CD4-positive, alpha-beta T cell (primary cell): ENCODE results near the gene PAN2. TPM values are rescaled to one million over a fixed set of nuclear protein-coding genes. Genes with fewer than 3 reads are reported as not detected.

Source experiments
- ATAC-seq: fragments of 200-7000 bp; cut with Tn5 transposase; one replicate; pipeline ENCODE4 v1.10.0; 2022; ENCODE audit warnings: mild to moderate bottlenecking; ENCODE audit not compliant: poor library complexity
- CTCF ChIA-PET: fragments of 350-600 bp; sonication (Branson Sonifier 250); formaldehyde crosslinking; loops from one replicate; lab custom pipeline; 2021; ENCODE audit warnings: antibody characterized with exemption, inconsistent platforms; lab: Charles Lee
- POLR2A ChIA-PET: fragments of 350-600 bp; sonication (Branson Sonifier 250); formaldehyde crosslinking; loops from one replicate; lab custom pipeline; 2021; ENCODE audit warnings: antibody characterized with exemption, inconsistent platforms; lab: Charles Lee
- DNase-seq, 14 experiments: peaks; one replicate each; pipeline ENCODE4 v3.0.0-alpha.2; 2013 to 2020; ENCODE audit warnings: mixed read lengths in 2 of 14
- H3K27ac ChIP-seq, 2 donors: one replicate each; pipeline versions ENCODE4 v1.5.1 to v1.7.0; 2013; ENCODE audit warnings: low read length in 2 of 2, low read depth in 1 of 2, mild to moderate bottlenecking in 1 of 2
- H3K27me3 ChIP-seq, 2 experiments: 1 replicate in 1 of 2; 2 replicates in 1 of 2; pipeline versions ENCODE4 v1.6.1 to v1.7.0; 2013; ENCODE audit warnings: low read length in 2 of 2, control low read depth in 1 of 2, mild to moderate bottlenecking in 1 of 2, moderate library complexity in 1 of 2; ENCODE audit not compliant: insufficient read depth in 2 of 2, control insufficient read depth in 1 of 2
- H3K36me3 ChIP-seq: one replicate; pipeline ENCODE4 v1.6.1; 2013; ENCODE audit warnings: low read length, control low read depth; ENCODE audit not compliant: insufficient read depth
- H3K4me1 ChIP-seq: one replicate; pipeline ENCODE4 v1.6.1; 2013; ENCODE audit warnings: low read length, control low read depth; ENCODE audit not compliant: insufficient read depth
- H3K4me3 ChIP-seq: one replicate; pipeline ENCODE4 v1.5.1; 2013; ENCODE audit warnings: mild to moderate bottlenecking, low read length, moderate library complexity
- H3K9me3 ChIP-seq, 2 experiments: 1 replicate in 1 of 2; 2 replicates in 1 of 2; pipeline versions ENCODE4 v1.6.1 to v1.7.0; 2013; ENCODE audit warnings: low read length in 2 of 2, mild to moderate bottlenecking in 2 of 2, control low read depth in 1 of 2, moderate library complexity in 1 of 2; ENCODE audit not compliant: control insufficient read depth in 1 of 2, insufficient read depth in 1 of 2
- H3K27ac Mint-ChIP-seq: one replicate; pipeline ENCODE4 v1.8.0; 2020; ENCODE audit warnings: mixed read lengths
- H3K27me3 Mint-ChIP-seq: one replicate; pipeline ENCODE4 v1.8.0; 2021; ENCODE audit warnings: mixed read lengths
- H3K36me3 Mint-ChIP-seq: one replicate; pipeline ENCODE4 v1.8.0; 2021; ENCODE audit warnings: low read depth, mixed read lengths
- H3K4me1 Mint-ChIP-seq: one replicate; pipeline ENCODE4 v1.8.0; 2021; ENCODE audit warnings: low read depth, mixed read lengths
- H3K4me3 Mint-ChIP-seq: one replicate; pipeline ENCODE4 v1.8.0; 2020; ENCODE audit warnings: mild to moderate bottlenecking, mixed read lengths
- H3K9me3 Mint-ChIP-seq: one replicate; pipeline ENCODE4 v1.8.0; 2020; ENCODE audit warnings: mixed read lengths
- CTCF ChIP-seq: fragments of 200-600 bp; IDR thresholded peaks from one replicate; pipeline ENCODE4 v1.8.0; 2022; ENCODE audit warnings: antibody characterized with exemption, mild to moderate bottlenecking
- intact Hi-C, 2 experiments: fragments of 100-400 bp; cut with DNase I in 1 of 2; cut with micrococcal nuclease in 1 of 2; formaldehyde crosslinking; loops; one replicate each; pipeline versions ENCODE4 v1.15.1 to v1.9.0; 2023 to 2025; cut with DNase I, micrococcal nuclease
- total RNA-seq, 174 experiments: library from RNA in 2 of 174; stranded (reverse) in 2 of 174; gene quantifications; one replicate each; pipeline ENCODE4 v1.2.3 and lab custom pipeline; 2021 to 2026

Gene PAN2
- total RNA-seq, 2 experiments from 2014 or later: 104 to 107 TPM

GRCh38 chr12:56315622-56316473 is 18.0 kb downstream of the PAN2 start, which contains the start of gene CNPY2:
Gene CNPY2 (minus strand): TSS chr12:56315988. CDS start chr12:56315217, 771 bp downstream.
- Mint-ChIP-seq H3K27ac (peak within 1 kb of the TSS; percentile 98), H3K27me3 (no peaks in the 10 kb centered on the region), H3K4me3 (peak within 1 kb of the TSS; percentile 99), H3K4me1 (peaks cover 19% of the 10 kb centered on the region), H3K9me3 (no peaks in the 10 kb centered on the region), H3K36me3 (peaks cover 51% of the 10 kb centered on the region)
- Histone ChIP-seq H3K4me3 (peak within 1 kb of the TSS; percentile 100), H3K27me3 (no peaks in the 10 kb centered on the region), H3K9me3 (no peaks in the 10 kb centered on the region), H3K36me3 (peaks cover 21% of the 10 kb centered on the region), H3K4me1 (peaks cover 17% of the 10 kb centered on the region), H3K27ac (peak within 1 kb of the TSS; percentile 84 to 98)
- ATAC-seq: peak; percentile 93
- TF ChIP-seq CTCF: no peak
- peak; percentile 86 to 96 (median 90) for DNase-seq
- ChIA-PET POLR2A (interaction anchor here (0.6 to 3.5 kb wide), 32 partner anchors 10 to 578 kb away, joined by 3 to 63 read pairs (median 6); partner anchors contain the start of genes ANKRD52, COQ10A, CS and ESYT1), CTCF (interaction anchor here (0.8 to 4.1 kb wide), 12 partner anchors 17 to 269 kb away, joined by 3 to 22 read pairs (median 4); partner anchors contain the start of genes COQ10A, IL23A, PAN2 and SMARCC2)
- intact Hi-C loops: loop anchor here (1.0 to 5.0 kb wide), 6 partner anchors 13 to 152 kb away; partner anchors contain the start of genes SPRYD4 (in 2 of the 2), APOF (in 1 of the 2), IL23A (in 1 of the 2) and STAT2 (in 1 of the 2)

- POLR2A ChIA-PET: interaction anchor here (0.6 to 3.5 kb wide), 25 partner anchors 10 to 577 kb away, joined by 3 to 63 read pairs (median 7); partner anchors contain the start of genes ANKRD52, COQ10A, CS and ESYT1
- H3K36me3 Mint-ChIP-seq: peaks cover 57% of the 10 kb centered on the region
Observed at GRCh38 chr12:56315249-56315621, 18.6 kb downstream of the PAN2 start.

More at GRCh38 chr12:56315249-56315621, 18.6 kb downstream of the PAN2 start:
- intact Hi-C loops: loop anchor here (1.0 to 5.0 kb wide), 3 partner anchors 12 to 152 kb away; partner anchors contain the start of genes APOF (in 1 of the 2), SPRYD4 (in 1 of the 2) and STAT2 (in 1 of the 2)
- DNase-seq (peak in 1 of 14 experiments; percentile 7), ATAC-seq (peak; percentile 4)
- H3K9me3 Mint-ChIP-seq: no peaks in the 10 kb centered on the region
- CTCF ChIA-PET: interaction anchor here (0.6 to 4.1 kb wide), 10 partner anchors 16 to 197 kb away, joined by 3 to 22 read pairs (median 5); partner anchors contain the start of genes COQ10A, IL23A, PAN2 and SMARCC2
- Histone ChIP-seq H3K27me3 (no peaks in the 10 kb centered on the region), H3K27ac (peak overlapping the region; percentile 84 to 98), H3K9me3 (no peaks in the 10 kb centered on the region), H3K36me3 (peaks cover 26% of the 10 kb centered on the region), H3K4me1 (peaks cover 17% of the 10 kb centered on the region), H3K4me3 (peak overlapping the region; percentile 100)
- no peaks in the 10 kb centered on the region for H3K27me3 Mint-ChIP-seq
- peak overlapping the region; percentile 99 for H3K4me3 Mint-ChIP-seq
- H3K27ac Mint-ChIP-seq: peak overlapping the region; percentile 98
- no peak for TF ChIP-seq CTCF
- peaks cover 19% of the 10 kb centered on the region for H3K4me1 Mint-ChIP-seq
